ENCODE results near the gene GTF3C6.

GTF3C6 gene

DNA sequence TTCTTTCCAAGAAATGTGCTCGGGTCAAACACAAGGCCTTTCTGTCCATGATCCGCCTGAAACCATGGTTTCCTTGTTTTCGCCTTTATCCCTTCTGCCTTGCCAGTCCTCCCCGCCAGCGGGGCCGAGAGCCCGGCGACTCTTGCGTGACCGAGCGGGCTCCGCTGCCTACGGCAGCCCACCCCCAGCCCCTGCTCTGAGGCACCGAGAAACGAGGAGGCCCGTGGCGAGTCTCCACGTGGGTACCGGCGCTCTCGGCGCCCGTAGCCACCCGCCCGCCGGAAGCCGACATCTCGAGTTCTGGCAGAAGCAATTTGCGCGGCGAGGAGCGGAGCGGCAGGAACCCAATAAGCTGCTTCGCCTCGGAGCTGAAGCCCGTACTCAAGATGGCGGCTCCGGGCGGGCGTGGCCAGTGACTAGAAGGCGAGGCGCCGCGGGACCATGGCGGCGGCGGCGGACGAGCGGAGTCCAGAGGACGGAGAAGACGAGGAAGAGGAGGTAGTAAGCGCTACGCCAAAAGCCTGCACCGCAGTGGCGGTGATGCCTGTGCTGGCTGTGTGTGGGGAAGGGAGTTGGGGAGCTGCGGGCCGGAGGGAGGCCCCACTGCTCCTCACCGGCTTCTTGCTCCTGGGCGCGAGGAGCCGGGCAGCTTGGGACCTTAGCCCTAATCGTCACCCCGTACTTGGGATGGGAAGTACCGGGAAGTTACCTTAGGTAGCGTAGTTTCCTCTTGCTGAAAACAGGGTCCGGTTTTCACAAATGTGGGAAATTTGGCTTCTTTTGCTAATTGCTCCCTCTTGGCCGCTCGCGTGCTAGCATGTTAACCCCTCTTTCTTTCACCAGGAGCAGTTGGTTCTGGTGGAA is at the start of gene GTF3C6:
GTF3C6 (plus strand) TSS at position 378 of the 864 bp plus-strand sequence; CDS start at position 442, 64 bp downstream.
- H3K4me1 ChIP-seq (ENCODE audit: control insufficient read depth, insufficient read depth, low read length): peaks cover 11% of the 10 kb centered on the region
- peak; percentile 97 for DNase-seq (ENCODE audit: low read depth)
- peaks cover 27% of the 10 kb centered on the region for H3K36me3 ChIP-seq (ENCODE audit: control insufficient read depth, insufficient read depth, low read length, severe bottlenecking)
- H3K4me3 ChIP-seq (ENCODE audit: low read length): peak within 1 kb of the TSS; percentile 97
- H3K27me3 ChIP-seq (replicated peaks; ENCODE audit: control insufficient read depth, insufficient read depth, low read length): no peaks in the 10 kb centered on the region
- no peaks in the 10 kb centered on the region for H3K9me3 ChIP-seq (ENCODE audit: control insufficient read depth, low read length)
- H3K9ac ChIP-seq (ENCODE audit: low read length): peak within 1 kb of the TSS; percentile 99

DNA sequence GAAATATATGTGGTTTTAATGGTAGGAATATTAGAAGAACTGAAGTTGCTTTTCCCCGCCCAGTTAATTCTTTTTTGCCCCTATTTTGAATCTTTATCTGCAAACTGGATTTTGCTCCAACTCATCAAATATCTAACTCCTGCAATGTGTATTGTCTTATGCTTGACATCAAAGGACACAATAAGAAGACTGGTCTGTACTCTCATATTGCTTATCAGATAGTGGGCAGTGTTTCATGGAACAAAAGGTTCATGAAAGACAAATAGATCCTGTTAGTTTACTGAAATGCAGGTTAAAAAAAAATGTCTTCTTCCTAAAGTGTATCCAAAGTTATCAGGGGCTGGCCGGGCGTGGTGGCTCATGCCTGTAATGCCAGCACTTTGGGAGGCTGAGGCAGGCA is 27.7 kb upstream of the GTF3C6 start:
- no peaks in the 10 kb centered on the region for H3K27me3 ChIP-seq (replicated peaks; ENCODE audit: control insufficient read depth, insufficient read depth, low read length)
- H3K9me3 ChIP-seq (ENCODE audit: control insufficient read depth, low read length): no peaks in the 10 kb centered on the region
- no peak for DNase-seq (ENCODE audit: low read depth)
- H3K4me1 ChIP-seq (ENCODE audit: control insufficient read depth, insufficient read depth, low read length): no peaks in the 10 kb centered on the region
- H3K4me3 ChIP-seq (ENCODE audit: low read length): no peak overlapping the region
- H3K9ac ChIP-seq (ENCODE audit: low read length): no peak overlapping the region
- no peaks in the 10 kb centered on the region for H3K36me3 ChIP-seq (ENCODE audit: control insufficient read depth, insufficient read depth, low read length, severe bottlenecking)

DNA sequence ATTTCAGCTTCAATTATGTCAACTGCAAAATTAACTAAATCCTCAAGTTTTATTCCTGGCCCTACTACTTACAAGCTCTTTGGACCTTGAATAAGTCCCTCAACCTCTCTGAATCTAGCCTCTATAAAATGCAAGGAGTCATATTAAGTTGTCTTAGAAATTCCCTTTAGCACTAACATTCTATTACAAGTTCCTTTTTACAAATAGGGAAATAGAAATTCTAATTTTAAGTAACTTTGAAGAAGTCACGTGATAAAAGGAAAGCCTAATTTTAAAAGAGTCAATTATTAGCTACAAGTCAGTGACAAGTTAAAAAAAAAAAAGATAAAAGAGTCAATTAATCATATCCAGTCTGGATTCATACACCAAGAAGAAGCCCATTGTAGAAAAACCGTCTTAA is 24.6 kb upstream of the GTF3C6 start:
- no peaks in the 10 kb centered on the region for H3K27me3 ChIP-seq (replicated peaks; ENCODE audit: control insufficient read depth, insufficient read depth, low read length)
- no peaks in the 10 kb centered on the region for H3K36me3 ChIP-seq (ENCODE audit: control insufficient read depth, insufficient read depth, low read length, severe bottlenecking)
- H3K9ac ChIP-seq (ENCODE audit: low read length): no peak overlapping the region
- no peaks in the 10 kb centered on the region for H3K9me3 ChIP-seq (ENCODE audit: control insufficient read depth, low read length)
- no peaks in the 10 kb centered on the region for H3K4me1 ChIP-seq (ENCODE audit: control insufficient read depth, insufficient read depth, low read length)
- H3K4me3 ChIP-seq (ENCODE audit: low read length): no peak overlapping the region
- DNase-seq (ENCODE audit: low read depth): no peak

DNA sequence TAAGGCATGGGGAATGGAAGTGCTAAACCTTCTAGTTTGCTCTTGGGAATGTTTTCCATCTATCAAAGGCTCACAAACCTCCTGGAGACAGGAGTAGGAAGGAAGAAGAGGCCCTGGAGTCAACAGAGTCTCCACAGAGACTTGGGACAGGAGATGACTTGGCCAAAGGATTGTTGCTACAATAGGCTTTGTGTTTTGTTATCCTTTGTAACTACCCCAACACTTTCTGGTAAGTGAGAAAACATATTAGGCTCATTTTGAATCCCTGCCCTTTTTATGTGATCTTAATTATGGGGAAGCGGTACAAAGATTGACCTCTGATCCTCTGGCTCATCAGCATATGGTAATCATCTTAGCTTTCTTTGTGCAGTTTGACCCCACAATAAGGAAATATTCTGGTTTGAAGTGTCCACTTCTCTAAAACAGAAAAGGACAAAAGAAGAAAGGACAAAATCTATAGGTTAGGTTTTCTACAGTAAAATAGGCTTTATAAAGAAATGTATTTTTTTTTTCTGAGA is 24.1 kb upstream of the GTF3C6 start:
- Histone ChIP-seq H3K9ac (ENCODE audit: low read length) (no peak overlapping the region), H3K4me1 (ENCODE audit: control insufficient read depth, insufficient read depth, low read length) (no peaks in the 10 kb centered on the region), H3K36me3 (ENCODE audit: control insufficient read depth, insufficient read depth, low read length, severe bottlenecking) (no peaks in the 10 kb centered on the region), H3K9me3 (ENCODE audit: control insufficient read depth, low read length) (no peaks in the 10 kb centered on the region), H3K27me3 (replicated peaks; ENCODE audit: control insufficient read depth, insufficient read depth, low read length) (no peaks in the 10 kb centered on the region), H3K4me3 (ENCODE audit: low read length) (no peak overlapping the region)
- no peak for DNase-seq (ENCODE audit: low read depth)

DNA sequence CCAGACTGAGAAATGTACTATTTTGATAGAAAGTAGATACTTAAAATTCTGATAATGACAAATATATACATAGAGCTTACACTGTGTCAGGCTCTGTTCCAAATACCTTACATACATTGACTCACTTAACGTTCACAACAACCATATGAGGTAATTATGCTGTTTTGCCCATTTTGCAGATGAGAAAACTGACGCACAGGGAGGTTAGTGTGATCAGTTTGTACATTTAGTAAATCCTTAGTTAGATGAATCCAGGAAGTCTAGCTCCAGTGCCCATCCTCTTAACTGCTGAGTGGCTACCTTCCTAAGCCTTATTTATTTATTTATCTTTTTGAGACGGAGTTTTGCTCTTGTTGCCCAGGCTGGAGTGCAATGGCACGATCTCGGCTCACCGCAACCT is 23.3 kb upstream of the GTF3C6 start:
- H3K4me3 ChIP-seq (ENCODE audit: low read length): no peak overlapping the region
- no peak overlapping the region for H3K9ac ChIP-seq (ENCODE audit: low read length)
- DNase-seq (ENCODE audit: low read depth): no peak
- no peaks in the 10 kb centered on the region for H3K36me3 ChIP-seq (ENCODE audit: control insufficient read depth, insufficient read depth, low read length, severe bottlenecking)
- no peaks in the 10 kb centered on the region for H3K4me1 ChIP-seq (ENCODE audit: control insufficient read depth, insufficient read depth, low read length)
- no peaks in the 10 kb centered on the region for H3K9me3 ChIP-seq (ENCODE audit: control insufficient read depth, low read length)
- H3K27me3 ChIP-seq (replicated peaks; ENCODE audit: control insufficient read depth, insufficient read depth, low read length): no peaks in the 10 kb centered on the region

GRCh38 chr6:110938171-110938570 is 20.3 kb upstream of the GTF3C6 start:
- DNase-seq (ENCODE audit: low read depth): no peak
- no peak overlapping the region for H3K9ac ChIP-seq (ENCODE audit: low read length)
- H3K9me3 ChIP-seq (ENCODE audit: control insufficient read depth, low read length): no peaks in the 10 kb centered on the region
- H3K4me1 ChIP-seq (ENCODE audit: control insufficient read depth, insufficient read depth, low read length): no peaks in the 10 kb centered on the region
- H3K36me3 ChIP-seq (ENCODE audit: control insufficient read depth, insufficient read depth, low read length, severe bottlenecking): no peaks in the 10 kb centered on the region
- H3K4me3 ChIP-seq (ENCODE audit: low read length): no peak overlapping the region
- no peaks in the 10 kb centered on the region for H3K27me3 ChIP-seq (replicated peaks; ENCODE audit: control insufficient read depth, insufficient read depth, low read length)

GRCh38 chr6:110939429-110940200 is 18.9 kb upstream of the GTF3C6 start:
- Histone ChIP-seq H3K27me3 (replicated peaks; ENCODE audit: control insufficient read depth, insufficient read depth, low read length) (no peaks in the 10 kb centered on the region), H3K4me3 (ENCODE audit: low read length) (no peak overlapping the region), H3K9ac (ENCODE audit: low read length) (no peak overlapping the region), H3K9me3 (ENCODE audit: control insufficient read depth, low read length) (no peaks in the 10 kb centered on the region), H3K36me3 (ENCODE audit: control insufficient read depth, insufficient read depth, low read length, severe bottlenecking) (no peaks in the 10 kb centered on the region), H3K4me1 (ENCODE audit: control insufficient read depth, insufficient read depth, low read length) (peaks cover 3% of the 10 kb centered on the region)
- no peak for DNase-seq (ENCODE audit: low read depth)

- Histone ChIP-seq H3K9ac (ENCODE audit: low read length) (no peak overlapping the region), H3K4me3 (ENCODE audit: low read length) (no peak overlapping the region), H3K36me3 (ENCODE audit: control insufficient read depth, insufficient read depth, low read length, severe bottlenecking) (no peaks in the 10 kb centered on the region), H3K9me3 (ENCODE audit: control insufficient read depth, low read length) (no peaks in the 10 kb centered on the region), H3K27me3 (replicated peaks; ENCODE audit: control insufficient read depth, insufficient read depth, low read length) (no peaks in the 10 kb centered on the region), H3K4me1 (ENCODE audit: control insufficient read depth, insufficient read depth, low read length) (peaks cover 6% of the 10 kb centered on the region)
- peak; percentile 66 for DNase-seq (ENCODE audit: low read depth)
These were observed 13.8 kb upstream of the GTF3C6 start for GRCh38 chr6:110944681-110945151.

GRCh38 chr6:110946498-110946897 is 12.0 kb upstream of the GTF3C6 start:
- no peak for DNase-seq (ENCODE audit: low read depth)
- no peaks in the 10 kb centered on the region for H3K36me3 ChIP-seq (ENCODE audit: control insufficient read depth, insufficient read depth, low read length, severe bottlenecking)
- H3K4me3 ChIP-seq (ENCODE audit: low read length): no peak overlapping the region
- no peaks in the 10 kb centered on the region for H3K9me3 ChIP-seq (ENCODE audit: control insufficient read depth, low read length)
- H3K27me3 ChIP-seq (replicated peaks; ENCODE audit: control insufficient read depth, insufficient read depth, low read length): no peaks in the 10 kb centered on the region
- no peak overlapping the region for H3K9ac ChIP-seq (ENCODE audit: low read length)
- peaks cover 6% of the 10 kb centered on the region for H3K4me1 ChIP-seq (ENCODE audit: control insufficient read depth, insufficient read depth, low read length)

DNA sequence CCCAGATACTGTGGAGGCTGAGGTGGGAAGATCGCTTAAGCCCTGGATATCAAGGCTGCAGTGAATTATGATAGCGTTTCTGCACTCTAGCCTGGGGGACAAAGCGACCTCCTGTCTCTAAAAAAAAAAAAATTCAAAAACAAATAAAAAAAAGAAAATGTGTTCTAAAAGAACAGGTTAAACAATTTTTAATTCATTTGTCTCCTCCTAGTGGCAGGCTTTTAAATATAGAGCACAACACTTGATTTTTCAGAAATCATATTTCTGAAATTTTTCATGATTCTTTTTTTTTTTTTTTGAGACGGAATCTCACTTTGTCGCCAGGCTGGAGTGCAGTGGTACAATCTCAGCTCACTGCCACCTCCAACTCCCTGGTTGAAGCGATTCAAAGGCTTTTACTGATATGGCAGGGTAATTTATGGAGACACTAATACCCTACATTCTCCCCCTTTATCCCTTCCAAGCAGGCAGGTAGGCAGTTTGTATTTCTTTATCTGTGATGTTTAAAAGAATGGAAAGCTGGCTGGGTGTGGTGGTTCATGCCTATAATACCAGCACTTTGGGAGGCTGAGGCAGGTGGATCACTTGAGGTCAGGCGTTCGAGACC is 8.7 kb upstream of the GTF3C6 start:
- peak; percentile 86 for DNase-seq (ENCODE audit: low read depth)
- no peaks in the 10 kb centered on the region for H3K36me3 ChIP-seq (ENCODE audit: control insufficient read depth, insufficient read depth, low read length, severe bottlenecking)
- no peaks in the 10 kb centered on the region for H3K27me3 ChIP-seq (replicated peaks; ENCODE audit: control insufficient read depth, insufficient read depth, low read length)
- H3K4me1 ChIP-seq (ENCODE audit: control insufficient read depth, insufficient read depth, low read length): peaks cover 18% of the 10 kb centered on the region
- H3K9ac ChIP-seq (ENCODE audit: low read length): peak overlapping the region; percentile 29
- H3K9me3 ChIP-seq (ENCODE audit: control insufficient read depth, low read length): no peaks in the 10 kb centered on the region
- no peak overlapping the region for H3K4me3 ChIP-seq (ENCODE audit: low read length)

GRCh38 chr6:110950440-110950839 is 8.1 kb upstream of the GTF3C6 start:
- H3K4me3 ChIP-seq (ENCODE audit: low read length): no peak overlapping the region
- no peaks in the 10 kb centered on the region for H3K9me3 ChIP-seq (ENCODE audit: control insufficient read depth, low read length)
- no peaks in the 10 kb centered on the region for H3K27me3 ChIP-seq (replicated peaks; ENCODE audit: control insufficient read depth, insufficient read depth, low read length)
- H3K9ac ChIP-seq (ENCODE audit: low read length): no peak overlapping the region
- H3K36me3 ChIP-seq (ENCODE audit: control insufficient read depth, insufficient read depth, low read length, severe bottlenecking): no peaks in the 10 kb centered on the region
- no peak for DNase-seq (ENCODE audit: low read depth)
- H3K4me1 ChIP-seq (ENCODE audit: control insufficient read depth, insufficient read depth, low read length): peaks cover 17% of the 10 kb centered on the region

All from adipocyte (in vitro differentiated cells).